CD4-positive, alpha-beta T cell treated with Interleukin-15 for 1 hour (primary cell): ENCODE results near the gene CDC42BPA.

Source experiments
- DNase-seq: peaks from one replicate; pipeline ENCODE4 v3.0.0-alpha.2; 2020

CDC42BPA gene

GRCh38 chr1:226989085-226989920 is 329.0 kb downstream of the CDC42BPA start:
- DNase-seq, result no peak

GRCh38 chr1:226988334-226988666 is 330.0 kb downstream of the CDC42BPA start:
- DNase-seq, result no peak

DNA sequence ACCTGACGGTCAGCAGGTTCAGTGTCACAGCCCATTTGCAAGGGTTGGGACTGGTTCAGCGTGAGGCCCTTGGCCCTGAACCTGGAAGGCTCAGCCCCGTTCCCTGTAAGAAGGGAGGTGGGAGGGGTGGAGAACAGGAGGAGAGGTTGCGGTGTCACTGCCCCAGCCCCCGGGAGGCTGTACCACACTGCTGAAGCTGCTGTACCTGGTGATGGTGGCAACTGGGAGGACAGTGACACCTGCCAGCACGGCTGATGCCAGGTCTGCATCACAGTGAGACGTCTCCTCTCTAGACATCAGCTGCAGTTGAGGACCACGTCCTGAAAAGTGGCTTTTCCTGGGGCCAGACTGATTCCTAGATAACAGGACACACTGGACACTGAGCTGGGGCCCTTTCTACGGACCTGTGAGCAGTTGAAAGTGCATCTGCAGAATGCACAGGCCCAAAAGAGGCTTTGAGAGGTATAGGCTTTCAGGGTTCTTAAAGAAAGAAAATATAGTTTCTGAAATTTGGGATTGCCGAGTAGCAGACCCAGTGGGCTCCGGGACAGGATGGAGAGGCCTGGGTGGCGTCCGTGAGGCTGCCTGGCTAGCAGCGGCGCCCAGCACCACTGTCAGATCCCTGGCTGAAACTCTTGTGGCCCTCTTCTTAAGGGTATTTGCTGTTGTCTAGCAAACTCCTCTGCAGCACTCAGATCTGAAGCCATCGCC is 330.5 kb downstream of the CDC42BPA start:
- DNase-seq, result no peak

- DNase-seq, result no peak
Measured at GRCh38 chr1:226987179-226987536, 331.1 kb downstream of the CDC42BPA start.

- no peak for DNase-seq
Measured at GRCh38 chr1:226986496-226987178, 331.7 kb downstream of the CDC42BPA start.

GRCh38 chr1:226985839-226986463 is 332.3 kb downstream of the CDC42BPA start:
- DNase-seq, result no peak

- DNase-seq, result no peak
Measured at GRCh38 chr1:226985239-226985838, 333.0 kb downstream of the CDC42BPA start.

DNA sequence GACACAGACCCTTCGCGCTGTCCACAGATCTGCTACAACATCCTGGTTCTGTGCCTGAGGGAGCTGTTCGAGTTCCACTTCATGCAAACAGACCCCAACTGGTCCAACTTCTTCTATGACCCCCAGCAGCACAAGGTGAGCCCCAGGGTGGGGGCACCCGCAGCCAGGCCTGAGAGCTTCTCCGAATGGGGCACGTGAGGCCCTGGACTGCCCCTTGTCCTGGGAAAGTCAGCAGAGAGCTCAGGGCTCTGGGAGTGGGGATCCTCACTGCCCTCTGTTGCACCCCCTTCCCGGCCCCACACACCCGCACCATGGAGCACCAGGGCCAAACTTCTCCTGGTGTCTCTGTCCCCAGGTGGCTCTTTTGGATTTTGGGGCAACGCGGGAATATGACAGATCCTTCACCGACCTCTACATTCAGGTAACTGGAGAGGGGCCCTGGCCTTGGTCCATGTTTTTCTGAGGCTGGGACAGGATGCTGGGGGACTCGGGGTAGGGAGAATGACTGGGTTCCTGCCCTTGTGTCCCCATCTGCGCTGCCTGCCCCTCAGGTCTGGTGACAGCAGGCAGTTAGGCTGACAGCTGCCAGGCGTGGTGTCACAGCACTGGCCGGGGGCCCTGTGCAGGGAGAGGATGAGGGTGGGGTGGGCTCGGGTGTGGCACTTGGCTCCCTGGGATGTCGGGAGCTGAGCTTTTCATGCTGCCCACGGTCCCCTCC is 333.6 kb downstream of the CDC42BPA start:
- DNase-seq, result no peak

GRCh38 chr1:226983992-226984364 is 334.3 kb downstream of the CDC42BPA start:
- no peak for DNase-seq

DNA sequence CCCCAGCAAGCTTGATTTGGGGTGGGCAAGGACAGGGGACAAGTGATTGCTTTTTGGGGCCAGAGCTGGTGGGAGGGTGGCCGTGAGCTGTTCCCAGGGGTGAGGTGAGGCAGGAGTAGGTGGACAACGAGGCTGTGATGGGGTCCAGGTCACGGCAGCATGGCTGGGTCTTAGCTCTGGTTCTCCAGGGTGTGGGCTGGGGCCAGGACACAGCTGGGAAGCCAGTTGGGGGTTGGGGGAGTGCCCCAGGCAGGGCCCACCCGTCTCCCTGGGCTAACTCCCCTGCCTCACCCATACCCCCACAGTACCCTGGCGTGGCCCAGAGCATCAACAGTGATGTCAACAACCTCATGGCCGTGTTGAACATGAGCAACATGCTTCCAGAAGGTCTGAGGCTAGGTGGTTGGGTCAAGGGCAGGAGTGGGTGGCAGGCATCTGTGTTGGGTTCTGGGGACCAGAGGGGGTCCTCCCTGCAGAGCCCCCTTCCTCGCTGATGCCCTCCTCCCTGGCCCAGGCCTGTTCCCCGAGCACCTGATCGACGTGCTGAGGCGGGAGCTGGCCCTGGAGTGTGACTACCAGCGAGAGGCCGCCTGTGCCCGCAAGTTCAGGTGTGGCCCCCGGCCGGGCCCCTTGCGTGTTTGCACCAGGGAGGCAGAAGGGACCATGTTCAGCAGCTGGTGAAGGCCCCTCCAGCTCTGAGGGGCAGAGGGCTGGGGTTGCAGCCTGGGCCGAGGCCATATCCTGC is 334.9 kb downstream of the CDC42BPA start:
- DNase-seq, result no peak

GRCh38 chr1:226982451-226983177 is 335.7 kb downstream of the CDC42BPA start:
- DNase-seq, result no peak

- DNase-seq, result no peak
Measured at GRCh38 chr1:226981838-226982237, 336.5 kb downstream of the CDC42BPA start.

DNA sequence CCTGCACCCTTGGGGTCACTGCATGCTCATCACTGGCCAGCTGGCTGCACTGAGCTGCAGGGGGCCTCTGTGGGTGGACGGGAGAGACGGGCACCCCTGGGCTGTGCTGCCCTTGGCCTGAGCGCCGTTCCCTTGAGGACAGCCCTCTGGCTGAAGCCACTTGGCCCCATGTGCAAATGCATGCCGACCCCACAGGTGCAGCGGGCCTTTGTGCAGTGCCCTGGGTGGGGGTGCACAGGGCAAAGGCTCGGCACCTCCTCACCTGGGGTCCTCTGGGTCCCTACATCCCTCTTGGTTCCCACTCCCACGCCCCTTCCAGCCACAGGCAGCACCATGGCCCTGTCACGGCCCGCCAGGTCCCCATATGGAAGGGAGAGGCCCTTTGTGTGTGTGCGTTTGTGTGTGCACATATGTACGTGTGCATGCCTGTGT is 336.9 kb downstream of the CDC42BPA start:
- DNase-seq, result no peak

DNA sequence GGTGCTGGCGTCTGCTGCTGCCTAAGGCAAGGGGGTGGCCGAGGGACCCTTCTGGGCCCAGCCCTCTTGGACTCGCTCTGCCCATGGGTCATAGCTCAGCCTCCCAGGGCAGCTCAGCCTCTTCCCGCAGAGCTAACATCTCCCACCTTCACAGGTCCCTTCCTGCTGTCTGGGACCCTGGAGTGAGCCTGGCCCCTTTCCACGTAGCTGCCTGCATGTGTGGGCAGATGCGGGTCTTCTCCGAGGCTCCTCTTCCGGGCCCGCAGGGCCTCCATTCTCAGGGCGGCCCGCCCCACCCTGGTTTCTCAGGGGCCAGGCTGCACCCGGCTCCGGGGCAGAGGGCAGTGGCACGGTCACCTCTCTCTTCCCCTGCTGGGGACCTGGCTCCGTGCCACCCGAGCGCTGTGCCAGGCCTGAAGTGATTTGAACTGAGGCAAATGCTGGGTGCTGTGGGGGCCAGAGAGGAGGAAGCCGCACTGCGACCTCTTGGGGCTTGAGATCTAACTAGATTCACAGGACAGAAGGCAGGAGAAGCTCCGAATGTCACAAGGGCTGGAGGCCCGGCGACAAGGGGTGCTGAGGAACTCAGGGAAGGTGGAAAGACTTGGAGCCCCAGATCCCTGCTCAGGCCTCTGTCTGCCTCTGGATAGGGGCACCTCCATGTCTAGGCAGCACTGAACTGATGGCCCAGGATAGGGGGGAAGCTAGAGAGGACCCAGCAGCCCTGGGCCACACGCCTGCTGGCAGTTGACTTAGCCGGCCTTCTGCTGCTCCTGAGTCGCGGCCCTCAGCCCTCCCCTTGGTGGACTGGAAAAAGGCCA is 337.5 kb downstream of the CDC42BPA start:
- no peak for DNase-seq

- DNase-seq, result no peak
Measured at GRCh38 chr1:226980122-226980560, 338.2 kb downstream of the CDC42BPA start.

GRCh38 chr1:226979517-226980121 is 338.7 kb downstream of the CDC42BPA start:
- no peak for DNase-seq

GRCh38 chr1:226979115-226979516 is 339.2 kb downstream of the CDC42BPA start:
- DNase-seq, result no peak

GRCh38 chr1:226978432-226979114 is 339.7 kb downstream of the CDC42BPA start:
- no peak for DNase-seq
